AG09309 (cell line): ENCODE measurements around the gene ALX1.

Experiments used
- DNase-seq: peaks from one replicate; pipeline ENCODE4 v3.0.0-alpha.2; 2010; ENCODE audit warnings: low read depth
- H3K4me3 ChIP-seq: 2 replicates; pipeline ENCODE4 v1.5.1; 2011; ENCODE audit warnings: mild to moderate bottlenecking, low read depth, low read length, moderate library complexity; ENCODE audit not compliant: control insufficient read depth
- CTCF ChIP-seq: IDR thresholded peaks from 2 replicates; pipeline ENCODE4 v1.5.1; 2011; ENCODE audit warnings: mild to moderate bottlenecking, low read depth, low read length, inconsistent platforms; ENCODE audit not compliant: insufficient read depth, control insufficient read depth; ENCODE audit errors: missing control alignments

ALX1 gene

GRCh38 chr12:85280165-85280983, at the start of gene ALX1:
ALX1 (plus strand) TSS chr12:85280220; CDS start chr12:85280262, 42 bp downstream.
- peak within 1 kb of the TSS; percentile 44 for H3K4me3 ChIP-seq
- TF ChIP-seq CTCF, result no peak
- no peak for DNase-seq

GRCh38 chr12:85237327-85237726, 42.7 kb upstream of the ALX1 start:
- no peak overlapping the region for H3K4me3 ChIP-seq
- no peak for TF ChIP-seq CTCF
- DNase-seq, result no peak

- TF ChIP-seq CTCF, result no peak
- no peak for DNase-seq
- no peak overlapping the region for H3K4me3 ChIP-seq
These were observed 35.5 kb upstream of the ALX1 start for GRCh38 chr12:85244561-85244960.

GRCh38 chr12:85253853-85254252, 26.2 kb upstream of the ALX1 start:
- no peak for DNase-seq

GRCh38 chr12:85257671-85258070, 22.3 kb upstream of the ALX1 start:
- DNase-seq, result no peak

More at GRCh38 chr12:85253853-85254252, 26.2 kb upstream of the ALX1 start:
- TF ChIP-seq CTCF, result no peak
- no peak overlapping the region for H3K4me3 ChIP-seq

GRCh38 chr12:85260447-85260846, 19.6 kb upstream of the ALX1 start:
- no peak for TF ChIP-seq CTCF

More at GRCh38 chr12:85257671-85258070, 22.3 kb upstream of the ALX1 start:
- no peak overlapping the region for H3K4me3 ChIP-seq
- no peak for TF ChIP-seq CTCF

More at GRCh38 chr12:85260447-85260846, 19.6 kb upstream of the ALX1 start:
- DNase-seq, result no peak
- H3K4me3 ChIP-seq, result no peak overlapping the region
